OCI-LY3 (cell line): ENCODE results near the gene NCK2.

Experiments
- H2AFZ ChIP-seq: fragments of 200-600, 300-600 bp; shearing (Covaris generic); 2 replicates; pipeline ENCODE4 v1.6.0; 2014; ENCODE audit warnings: antibody characterized with exemption, low read depth, low read length
- H3K27ac ChIP-seq: fragments of 200-600, 300-600 bp; sonication (generic); 2 replicates; pipeline ENCODE4 v1.5.1; 2014; ENCODE audit warnings: mild to moderate bottlenecking, low read length, moderate library complexity, mixed read lengths
- H3K27me3 ChIP-seq: fragments of 200-600, 300-600 bp; sonication (generic); 2 replicates; pipeline ENCODE4 v1.6.1; 2014; ENCODE audit warnings: low read depth, low read length, mixed read lengths
- H3K36me3 ChIP-seq: fragments of 200-600, 300-600 bp; sonication (generic); replicated peaks from 2 replicates; pipeline ENCODE3; 2014; ENCODE audit warnings: low read depth, low read length, mixed read lengths
- H3K4me1 ChIP-seq: fragments of 300-600, 200-600 bp; sonication (generic); 2 replicates; pipeline ENCODE4 v1.6.1; 2014; ENCODE audit warnings: low read length, mixed read lengths
- H3K4me2 ChIP-seq: fragments of 200-600, 300-600 bp; sonication (generic); 2 replicates; pipeline ENCODE4 v1.6.1; 2014; ENCODE audit warnings: low read length, mixed read lengths
- H3K4me3 ChIP-seq: fragments of 300-600, 200-600 bp; sonication (generic); 2 replicates; pipeline ENCODE4 v1.5.1; 2014; ENCODE audit warnings: antibody characterized with exemption, mild to moderate bottlenecking, low read length, moderate library complexity
- H3K79me2 ChIP-seq: fragments of 300-600, 200-600 bp; shearing (Covaris generic); 2 replicates; pipeline ENCODE4 v1.6.1; 2014; ENCODE audit warnings: mild to moderate bottlenecking, low read length, mixed read lengths
- H3K9ac ChIP-seq: fragments of 300-600, 200-600 bp; shearing (Covaris generic); 2 replicates; pipeline ENCODE4 v1.6.0; 2014; ENCODE audit warnings: mild to moderate bottlenecking, low read length, moderate library complexity
- H3K9me3 ChIP-seq: fragments of 200-600, 300-600 bp; shearing (Covaris generic); 2 replicates; pipeline ENCODE4 v1.6.1; 2014; ENCODE audit warnings: low read length, mixed read lengths; ENCODE audit not compliant: insufficient read depth
- H4K20me1 ChIP-seq: fragments of 200-600, 300-600 bp; sonication (generic); 2 replicates; pipeline ENCODE4 v1.6.1; 2016; ENCODE audit warnings: low read length, mixed read lengths; ENCODE audit not compliant: insufficient read depth
- EZH2phosphoT487 ChIP-seq: fragments of 200-600 bp; shearing (Covaris generic); IDR thresholded peaks from 2 replicates; pipeline ENCODE4 v1.6.1; 2018; ENCODE audit warnings: antibody characterized with exemption, mixed run types, low read depth
- TF ChIP-seq, protein P1 (sequence below): fragments of 200-600, 300-600 bp; sonication (generic); IDR thresholded peaks from 2 replicates; pipeline ENCODE4 v1.5.1; 2014; ENCODE audit warnings: antibody characterized with exemption, low read length, low read depth

Gene NCK2

GRCh38 chr2:105924932-105925331 lies 180.2 kb downstream of the NCK2 start:
- Histone ChIP-seq H3K9me3 (peaks cover 8% of the 10 kb centered on the region; the same call in 1 of the 2 replicates), H3K4me2 (no peak overlapping the region)

DNA sequence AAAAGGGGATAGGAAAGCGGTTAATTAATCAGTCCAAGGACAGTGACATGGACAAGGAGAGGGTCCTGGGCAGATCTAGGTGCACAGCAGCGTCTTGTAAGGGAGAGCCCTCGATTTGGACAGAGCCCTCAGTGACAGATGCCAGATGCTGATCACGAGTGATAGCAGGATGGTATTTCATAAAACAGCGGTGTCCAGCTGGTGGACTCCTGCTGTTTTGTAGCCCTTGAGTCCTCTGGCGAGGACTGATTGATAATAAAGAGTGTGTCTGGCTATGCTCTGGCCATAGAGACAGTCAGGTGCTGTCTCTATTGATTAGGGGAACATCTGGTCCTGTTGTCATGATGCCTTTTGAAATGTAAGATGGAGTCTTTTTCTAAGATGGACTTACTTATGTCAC lies 180.7 kb downstream of the NCK2 start:
- TF ChIP-seq EZH2phosphoT487: no peak
- TF ChIP-seq, protein P1, sequence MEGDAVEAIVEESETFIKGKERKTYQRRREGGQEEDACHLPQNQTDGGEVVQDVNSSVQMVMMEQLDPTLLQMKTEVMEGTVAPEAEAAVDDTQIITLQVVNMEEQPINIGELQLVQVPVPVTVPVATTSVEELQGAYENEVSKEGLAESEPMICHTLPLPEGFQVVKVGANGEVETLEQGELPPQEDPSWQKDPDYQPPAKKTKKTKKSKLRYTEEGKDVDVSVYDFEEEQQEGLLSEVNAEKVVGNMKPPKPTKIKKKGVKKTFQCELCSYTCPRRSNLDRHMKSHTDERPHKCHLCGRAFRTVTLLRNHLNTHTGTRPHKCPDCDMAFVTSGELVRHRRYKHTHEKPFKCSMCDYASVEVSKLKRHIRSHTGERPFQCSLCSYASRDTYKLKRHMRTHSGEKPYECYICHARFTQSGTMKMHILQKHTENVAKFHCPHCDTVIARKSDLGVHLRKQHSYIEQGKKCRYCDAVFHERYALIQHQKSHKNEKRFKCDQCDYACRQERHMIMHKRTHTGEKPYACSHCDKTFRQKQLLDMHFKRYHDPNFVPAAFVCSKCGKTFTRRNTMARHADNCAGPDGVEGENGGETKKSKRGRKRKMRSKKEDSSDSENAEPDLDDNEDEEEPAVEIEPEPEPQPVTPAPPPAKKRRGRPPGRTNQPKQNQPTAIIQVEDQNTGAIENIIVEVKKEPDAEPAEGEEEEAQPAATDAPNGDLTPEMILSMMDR: no peak

More at GRCh38 chr2:105924932-105925331, 180.2 kb downstream of the NCK2 start:
- H3K4me1 ChIP-seq: no peaks in the 10 kb centered on the region
- H3K27ac ChIP-seq: no peak overlapping the region
- H3K36me3 ChIP-seq: no peaks in the 10 kb centered on the region
- H3K4me3 ChIP-seq: no peak overlapping the region
- no peaks in the 10 kb centered on the region for H3K79me2 ChIP-seq
- H3K9ac ChIP-seq: no peak overlapping the region
- no peaks in the 10 kb centered on the region for H4K20me1 ChIP-seq
- no peak overlapping the region for H2AFZ ChIP-seq
- no peak for TF ChIP-seq EZH2phosphoT487
- TF ChIP-seq, protein P1: no peak
- no peaks in the 10 kb centered on the region for H3K27me3 ChIP-seq

DNA sequence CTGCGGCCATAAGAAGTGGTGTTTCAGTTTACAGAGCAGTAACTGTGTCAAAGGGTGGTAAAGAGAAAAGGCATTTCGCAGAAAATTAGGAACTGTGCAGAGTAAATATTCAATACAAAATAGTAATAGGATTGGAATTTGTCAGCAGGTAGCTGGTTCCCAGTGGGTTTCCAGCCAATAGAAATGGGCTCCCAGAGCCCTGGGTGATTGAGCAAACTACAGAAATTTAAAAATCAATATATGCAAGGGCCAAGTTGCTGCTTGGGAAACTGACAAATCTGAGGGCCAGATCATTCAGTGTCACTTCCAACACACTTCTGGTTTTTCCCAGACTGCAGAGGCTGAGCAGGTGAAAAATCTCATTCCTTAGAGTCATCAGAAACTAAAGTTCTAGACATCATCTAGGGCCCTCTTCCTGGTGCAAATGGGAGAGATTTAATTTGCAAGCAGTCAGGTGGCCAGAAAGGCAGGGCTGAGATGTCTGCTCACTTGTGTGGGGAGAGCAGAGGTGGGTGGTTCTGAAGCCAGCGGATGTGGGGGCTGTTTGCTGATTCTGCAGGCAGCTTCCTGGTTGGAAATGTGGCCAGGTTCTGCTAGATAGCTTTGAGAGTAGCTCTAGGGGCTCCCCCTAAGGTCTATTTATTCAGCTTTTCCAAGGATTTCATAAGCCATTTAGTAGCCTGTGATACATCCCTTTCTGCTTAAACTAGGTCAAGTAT lies 182.4 kb downstream of the NCK2 start:
- Histone ChIP-seq H3K36me3 (no peaks in the 10 kb centered on the region), H3K9me3 (peaks cover 4% of the 10 kb centered on the region; the same call in 1 of the 2 replicates), H3K4me2 (no peak overlapping the region), H3K9ac (no peak overlapping the region), H2AFZ (no peak overlapping the region), H3K27ac (no peak overlapping the region), H3K27me3 (no peaks in the 10 kb centered on the region), H3K4me1 (no peaks in the 10 kb centered on the region), H3K4me3 (no peak overlapping the region), H3K79me2 (no peaks in the 10 kb centered on the region), H4K20me1 (no peaks in the 10 kb centered on the region)
- TF ChIP-seq, protein P1: no peak
- TF ChIP-seq EZH2phosphoT487: no peak

More for the DNA sequence above, 180.7 kb downstream of the NCK2 start:
- Histone ChIP-seq H3K4me2 (no peak overlapping the region), H3K9ac (no peak overlapping the region), H3K4me3 (no peak overlapping the region), H3K36me3 (no peaks in the 10 kb centered on the region), H3K9me3 (peaks cover 8% of the 10 kb centered on the region; the same call in 1 of the 2 replicates), H4K20me1 (no peaks in the 10 kb centered on the region), H3K27ac (no peak overlapping the region), H3K4me1 (no peaks in the 10 kb centered on the region), H3K27me3 (no peaks in the 10 kb centered on the region), H3K79me2 (no peaks in the 10 kb centered on the region), H2AFZ (no peak overlapping the region)

GRCh38 chr2:105928086-105928485 lies 183.4 kb downstream of the NCK2 start:
- Histone ChIP-seq H4K20me1 (no peaks in the 10 kb centered on the region), H3K36me3 (no peaks in the 10 kb centered on the region), H3K9me3 (no peaks in the 10 kb centered on the region), H3K9ac (no peak overlapping the region), H3K4me3 (no peak overlapping the region), H3K4me1 (no peaks in the 10 kb centered on the region), H3K27me3 (no peaks in the 10 kb centered on the region), H3K27ac (no peak overlapping the region), H3K79me2 (no peaks in the 10 kb centered on the region), H2AFZ (no peak overlapping the region), H3K4me2 (no peak overlapping the region)
- no peak for TF ChIP-seq EZH2phosphoT487
